Glomerular visceral epithelial cell (primary cell): ENCODE results near the gene TECPR1.

Experiments used
- DNase-seq: peaks from one replicate; pipeline ENCODE4 v3.0.0-alpha.2; 2016; ENCODE audit errors: extremely low spot score

The TECPR1 gene

DNA sequence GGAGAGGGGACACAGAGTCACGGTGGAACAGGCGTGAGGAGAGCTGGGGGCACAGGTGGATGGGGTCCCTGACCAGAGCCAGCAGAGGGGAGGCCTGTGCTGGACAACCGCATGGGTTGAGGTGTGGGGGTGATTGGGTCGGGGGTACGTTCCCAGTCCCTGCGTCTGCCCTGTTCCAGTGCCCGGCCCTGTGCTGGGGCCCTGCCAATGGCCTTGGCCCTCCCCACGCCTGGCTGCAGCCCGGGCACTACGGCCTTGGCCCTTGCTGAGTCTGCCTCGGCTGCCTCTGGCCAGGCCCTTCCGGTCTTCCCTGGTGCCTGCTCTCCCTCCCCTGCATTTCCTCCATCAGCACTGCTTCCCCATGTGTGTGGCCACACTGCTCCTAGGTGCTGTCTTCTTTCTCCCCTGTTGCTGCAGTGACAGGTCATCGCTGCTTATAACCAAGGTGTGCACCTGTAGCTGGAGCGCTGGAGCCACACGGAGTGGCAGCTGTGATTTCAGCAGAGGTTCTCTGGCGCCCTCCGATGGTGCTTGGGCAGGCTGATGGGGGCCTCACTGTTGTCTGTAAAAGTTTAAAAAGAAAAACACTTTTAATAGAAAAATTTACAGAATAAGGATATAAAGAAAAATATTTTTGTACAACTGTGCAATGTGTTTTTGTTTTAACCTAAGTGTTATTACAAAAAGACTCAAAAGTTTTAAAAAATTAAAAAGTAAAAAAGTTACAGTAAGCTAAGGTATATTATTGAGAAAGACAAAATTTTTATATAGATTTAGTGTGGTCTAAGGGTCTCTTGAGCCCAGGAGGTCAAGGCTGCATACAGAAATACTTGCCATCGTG lies 86.0 kb downstream of the TECPR1 start:
- DNase-seq, result peak; percentile 18
